HG03175 (cell line): ENCODE data around the gene HOXA7.

Source experiments
- ATAC-seq: cut with Tn5 transposase; IDR thresholded peaks from one replicate; pipeline ENCODE4 v1.9.1; 2021; ENCODE audit warnings: mild to moderate bottlenecking, moderate library complexity; ENCODE audit not compliant: unreplicated experiment

HOXA7 gene

DNA sequence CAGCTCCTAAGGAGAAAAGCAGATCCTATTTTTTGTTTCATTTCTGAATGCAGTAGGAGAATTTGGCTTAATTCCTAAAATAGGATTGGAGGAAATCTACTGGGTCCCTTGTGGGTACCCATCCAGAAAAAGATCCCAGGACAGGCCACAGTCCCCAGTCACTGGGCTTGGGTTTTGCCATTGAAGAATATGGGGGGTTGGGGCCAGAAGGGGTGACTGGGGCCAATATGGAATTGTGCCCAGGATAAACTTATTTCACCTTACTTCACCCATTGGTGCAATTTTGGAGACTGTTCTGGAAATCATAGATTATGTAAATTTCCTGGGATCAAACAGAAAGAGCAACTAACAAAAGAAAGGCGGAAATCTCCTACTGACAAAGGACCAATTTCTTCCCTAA is 18.0 kb downstream of the HOXA7 start:
- no peak for ATAC-seq

DNA sequence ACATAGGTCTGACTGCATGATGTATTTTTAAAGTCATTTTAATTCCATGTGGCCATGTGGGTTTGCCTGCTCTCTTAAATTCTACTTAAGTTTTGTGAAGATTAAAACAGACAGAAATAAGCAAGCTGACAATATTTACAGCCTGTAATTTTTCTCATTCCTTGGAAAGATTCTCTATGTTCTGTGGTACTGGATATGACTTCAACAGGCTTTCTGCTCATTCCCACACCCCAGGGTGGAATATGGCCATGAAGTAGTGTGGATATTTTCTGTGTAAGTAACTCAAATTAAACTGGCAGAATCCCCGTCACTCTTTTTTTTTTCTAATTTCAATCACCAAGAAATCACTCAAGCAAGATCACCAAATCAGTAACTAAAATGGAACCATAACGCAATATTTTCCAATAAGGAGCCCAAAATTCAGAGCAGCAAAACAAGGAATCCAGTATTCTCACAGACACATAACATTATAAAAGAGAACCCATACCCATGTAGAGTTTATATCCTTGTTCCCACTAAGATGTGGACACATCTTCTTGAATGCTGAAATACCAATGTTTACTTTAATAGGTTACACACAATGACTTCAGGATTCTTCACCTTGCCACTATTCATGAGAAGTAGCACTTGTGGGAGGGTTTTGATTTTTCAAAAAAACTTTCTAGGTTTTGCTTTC is 18.7 kb downstream of the HOXA7 start:
- no peak for ATAC-seq

DNA sequence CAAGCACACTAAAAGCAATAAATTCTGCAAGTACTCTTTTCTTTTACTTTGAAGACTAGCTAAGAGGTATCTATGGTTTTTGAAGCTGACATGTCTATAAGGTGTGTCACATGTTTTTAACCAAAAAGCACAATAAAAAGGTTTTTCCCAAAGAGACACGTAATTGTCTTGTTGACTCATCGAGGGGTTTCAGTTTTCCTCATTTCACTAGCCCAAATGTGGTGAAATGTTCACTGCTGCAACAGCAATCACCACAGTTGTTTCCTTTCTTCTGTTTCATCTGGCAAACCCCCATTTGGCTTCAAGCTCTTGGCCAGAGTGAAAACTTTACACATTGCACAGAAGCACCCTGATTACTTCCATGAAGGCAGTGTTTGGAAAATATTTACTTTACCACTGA is 22.1 kb downstream of the HOXA7 start:
- ATAC-seq: no peak

DNA sequence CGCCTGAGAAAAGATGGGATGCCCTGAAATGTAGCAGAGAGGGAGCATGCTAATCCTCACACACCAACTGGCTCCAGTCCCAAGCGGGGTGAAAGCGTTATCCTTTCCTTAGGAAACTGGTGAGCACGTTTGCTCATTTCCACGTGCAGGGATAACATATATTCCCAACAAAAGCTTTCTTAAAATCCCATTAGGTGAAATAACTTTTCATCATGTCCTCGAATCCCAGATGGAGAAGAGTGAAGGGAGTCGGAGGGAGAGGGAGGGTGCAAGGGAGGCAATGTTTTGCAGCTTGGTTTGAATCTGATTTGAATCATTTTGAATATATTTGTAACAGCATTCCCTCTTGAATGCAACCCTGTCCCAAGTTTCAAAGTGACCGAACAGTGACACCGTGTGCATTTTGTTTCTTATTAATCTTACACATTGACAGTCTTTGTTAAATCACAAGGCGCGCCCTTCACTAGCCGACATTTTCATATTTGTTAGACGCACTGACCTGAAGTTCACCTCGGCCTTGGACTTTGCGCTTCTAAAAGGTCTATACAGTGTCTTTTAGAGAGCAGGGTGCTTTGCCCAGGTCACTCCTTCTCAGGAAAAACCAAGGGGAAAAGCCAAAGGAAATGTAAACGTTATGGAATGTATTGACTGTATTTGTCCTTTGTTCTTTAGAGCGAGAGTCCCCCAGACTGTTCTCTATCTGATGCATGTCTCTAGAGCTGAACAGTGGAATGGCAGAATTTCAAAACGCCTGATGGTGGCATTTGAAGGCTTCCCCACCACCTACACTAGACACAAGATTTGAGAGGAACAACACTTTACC is 22.9 kb downstream of the HOXA7 start:
- ATAC-seq: no peak

- ATAC-seq: no peak
These were observed 23.5 kb downstream of the HOXA7 start for GRCh38 chr7:27132978-27133377.

DNA sequence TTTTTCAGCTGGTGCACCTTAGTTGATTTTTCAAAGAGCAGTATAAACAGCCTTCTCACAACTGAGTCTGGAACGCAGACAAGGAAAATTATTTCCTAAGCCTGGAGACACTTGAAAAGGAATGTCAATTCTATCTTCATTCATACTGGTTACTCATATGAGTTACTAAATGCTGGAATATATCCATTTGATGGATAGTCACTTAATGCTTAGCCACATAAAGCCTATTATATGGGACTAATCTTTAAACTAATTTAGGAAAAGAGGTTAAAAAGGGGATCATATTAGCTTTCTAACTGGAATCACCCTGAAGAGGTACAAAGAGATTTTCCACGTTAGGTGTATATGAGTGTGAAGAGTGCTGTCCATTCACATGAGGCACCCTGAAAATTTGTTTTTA is 24.3 kb downstream of the HOXA7 start:
- ATAC-seq: no peak

DNA sequence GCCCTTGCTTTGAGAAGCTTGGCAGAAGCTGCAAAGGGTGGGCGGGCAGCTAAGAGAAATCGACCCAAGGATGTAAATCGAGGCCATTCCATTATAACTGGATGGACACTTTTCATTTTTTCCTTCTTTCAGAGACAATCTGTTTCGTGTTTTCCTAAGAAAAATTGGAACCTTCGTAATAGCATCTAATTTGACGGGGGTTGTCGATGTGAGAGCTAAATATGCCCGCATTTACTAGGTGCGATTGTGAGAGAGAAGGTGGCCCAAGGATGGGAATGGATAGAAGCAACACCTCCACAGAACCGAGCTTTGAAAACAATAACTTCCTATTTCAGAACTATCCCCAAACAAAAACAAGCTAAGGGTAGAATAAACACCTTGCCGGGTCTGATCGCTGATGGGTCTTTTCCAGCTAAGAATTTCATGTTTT is 25.1 kb downstream of the HOXA7 start:
- no peak for ATAC-seq

DNA sequence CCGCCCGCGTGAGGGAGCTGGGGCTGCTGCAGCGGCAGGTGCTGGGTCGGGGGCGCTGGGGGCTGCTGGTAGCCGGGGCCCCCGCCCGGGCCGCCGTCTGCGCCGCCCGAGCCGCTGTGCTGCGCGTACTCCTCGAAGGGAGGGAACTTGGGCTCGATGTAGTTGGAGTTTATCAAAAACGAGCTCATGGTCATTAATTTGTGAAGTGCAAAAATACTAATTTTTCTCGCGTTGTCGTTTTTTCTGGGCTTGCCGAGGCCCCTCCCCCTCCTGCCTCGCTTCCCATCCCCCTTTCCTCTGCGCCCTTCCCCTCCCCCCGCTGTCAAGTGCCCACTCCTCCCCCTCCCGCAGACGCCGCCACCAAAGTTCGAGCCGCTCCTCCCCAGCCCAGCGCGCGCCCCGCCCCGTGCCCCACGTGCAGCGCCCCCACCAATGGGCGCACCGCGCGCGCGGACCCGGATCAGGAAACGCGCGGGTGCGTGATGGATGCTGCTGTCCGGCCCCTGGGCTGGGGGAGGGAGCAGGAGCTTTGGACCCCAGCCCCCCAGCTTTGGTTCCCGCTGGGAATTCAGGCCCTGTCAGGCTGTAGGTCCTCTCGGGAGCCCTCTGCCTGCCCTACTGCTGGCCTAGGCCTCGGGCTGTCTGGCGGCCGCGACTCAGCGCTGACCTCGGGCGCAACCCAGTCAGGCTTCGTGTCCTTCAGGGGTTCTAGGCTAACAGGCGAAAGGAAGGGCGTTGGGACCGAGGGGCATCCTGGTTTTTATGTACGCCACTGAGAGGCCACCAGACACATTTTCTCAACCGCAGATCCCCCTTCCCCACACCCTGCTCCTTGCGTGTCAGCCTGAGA is 25.7 kb downstream of the HOXA7 start, which contains the start of gene HOXA4:
HOXA4 (minus strand) TSS at position 218 of the 850 bp plus-strand sequence; CDS start at position 194, 24 bp downstream.
- no peak for ATAC-seq

DNA sequence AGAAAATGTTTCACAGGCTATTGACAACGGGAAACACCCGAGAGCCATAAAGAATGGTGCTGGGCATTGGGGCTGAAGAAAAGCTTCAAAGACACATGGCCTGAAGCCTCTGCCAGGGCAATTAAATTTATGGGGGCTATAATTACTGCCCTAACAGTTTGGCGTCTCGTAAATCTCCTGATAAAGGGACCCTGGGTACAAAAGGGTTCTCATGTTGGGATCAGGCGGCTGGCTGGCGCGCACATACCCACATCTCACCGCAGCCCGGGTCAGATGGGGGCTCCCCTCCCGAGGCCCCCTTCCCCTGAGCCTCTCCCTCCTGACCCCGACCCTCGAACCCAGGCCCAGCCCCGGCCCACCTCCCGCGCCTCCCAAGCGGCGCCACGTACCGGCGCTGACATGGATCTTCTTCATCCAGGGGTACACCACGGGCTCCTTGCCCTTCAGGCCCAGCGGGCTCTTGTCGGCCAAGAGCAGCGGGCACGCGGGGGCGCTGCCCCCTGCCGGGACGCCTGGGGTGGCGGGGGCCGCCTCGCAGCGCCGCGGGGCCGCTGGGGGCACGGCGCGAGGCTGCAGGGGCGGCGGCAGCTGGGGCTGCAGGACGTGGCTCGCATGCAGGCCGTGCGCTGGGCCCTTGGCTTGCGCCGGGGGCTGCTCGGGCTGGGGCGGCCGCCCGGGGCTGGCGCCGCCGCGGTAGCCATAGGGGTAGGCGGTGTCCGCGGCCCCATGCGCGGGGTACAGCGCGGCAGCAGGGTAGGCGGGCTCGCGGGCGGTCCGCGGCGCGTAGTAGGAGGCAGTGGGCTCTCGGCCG is 26.5 kb downstream of the HOXA7 start:
- ATAC-seq: no peak

- ATAC-seq: no peak
These were observed 27.4 kb downstream of the HOXA7 start for GRCh38 chr7:27128776-27129728.

DNA sequence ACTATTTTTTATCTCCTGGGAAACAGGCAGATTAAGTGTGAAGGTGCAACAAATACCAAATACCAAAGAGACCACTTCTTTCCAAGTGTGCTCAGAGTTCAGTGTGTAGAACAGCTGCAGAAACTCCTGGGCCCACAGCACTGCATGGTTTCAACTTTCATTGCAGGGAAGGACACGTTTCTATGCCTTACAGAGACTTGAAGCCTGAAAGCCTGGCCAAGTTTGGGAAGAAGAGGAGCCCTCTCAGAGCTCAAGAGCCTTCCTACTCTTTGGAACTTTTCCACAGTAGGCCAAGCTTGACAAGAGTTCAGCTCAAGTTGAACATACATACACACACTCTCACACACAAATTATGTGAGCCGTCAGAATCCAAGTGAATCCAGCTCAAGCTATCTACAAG is 28.4 kb downstream of the HOXA7 start:
- no peak for ATAC-seq

DNA sequence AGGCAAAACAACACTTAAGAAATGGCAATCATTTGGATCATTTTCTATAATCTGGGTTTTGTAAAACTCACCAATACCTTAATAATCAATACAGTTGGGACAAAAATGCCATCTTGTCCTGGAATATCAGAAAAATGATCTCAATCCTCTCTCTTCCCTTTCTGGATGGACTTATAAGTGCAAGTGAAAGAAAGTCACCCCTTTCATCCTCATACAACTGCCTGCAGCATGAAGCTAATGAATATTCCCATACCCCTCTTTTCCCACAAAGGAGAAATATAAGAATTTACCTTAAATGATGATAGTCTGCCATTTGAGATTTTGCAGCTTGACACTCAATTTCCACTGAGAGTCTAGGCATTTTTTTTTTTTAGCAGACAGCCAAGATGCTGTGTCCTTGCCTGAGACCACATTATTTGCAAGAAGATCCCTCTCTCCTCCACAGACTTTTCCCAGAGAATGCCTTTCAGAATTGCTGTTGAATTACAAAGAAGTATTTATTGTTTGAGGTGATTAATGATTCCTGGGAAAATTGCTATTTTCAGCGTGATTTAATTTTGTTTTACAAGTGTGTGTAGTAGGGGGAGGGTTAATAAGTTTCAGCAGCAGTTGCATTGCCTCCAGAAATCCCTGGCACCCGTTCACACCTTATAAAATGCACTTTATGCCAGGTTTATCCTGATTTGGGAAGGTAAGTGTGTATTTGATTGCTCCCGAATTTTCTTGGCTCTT is 29.7 kb downstream of the HOXA7 start:
- ATAC-seq: no peak

DNA sequence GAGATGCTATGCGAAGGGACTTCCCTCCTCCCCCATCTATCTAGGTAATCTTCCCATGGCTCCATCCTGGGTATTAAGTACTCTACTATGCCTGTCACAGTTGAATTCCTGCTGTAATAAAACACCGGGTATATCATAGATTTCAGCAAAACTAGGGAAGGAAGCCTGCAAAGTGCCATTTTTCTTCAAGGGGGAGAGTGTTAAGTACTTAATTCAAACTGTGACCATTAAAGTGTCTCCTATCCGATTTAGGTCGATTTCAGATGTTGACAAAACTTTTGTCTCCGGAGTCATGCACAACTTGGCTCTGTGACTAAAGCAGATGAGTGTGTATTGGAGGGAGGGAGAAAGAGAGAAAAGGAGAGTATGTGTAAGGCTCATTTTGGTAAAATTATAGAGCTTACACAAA is 30.5 kb downstream of the HOXA7 start:
- ATAC-seq: no peak

DNA sequence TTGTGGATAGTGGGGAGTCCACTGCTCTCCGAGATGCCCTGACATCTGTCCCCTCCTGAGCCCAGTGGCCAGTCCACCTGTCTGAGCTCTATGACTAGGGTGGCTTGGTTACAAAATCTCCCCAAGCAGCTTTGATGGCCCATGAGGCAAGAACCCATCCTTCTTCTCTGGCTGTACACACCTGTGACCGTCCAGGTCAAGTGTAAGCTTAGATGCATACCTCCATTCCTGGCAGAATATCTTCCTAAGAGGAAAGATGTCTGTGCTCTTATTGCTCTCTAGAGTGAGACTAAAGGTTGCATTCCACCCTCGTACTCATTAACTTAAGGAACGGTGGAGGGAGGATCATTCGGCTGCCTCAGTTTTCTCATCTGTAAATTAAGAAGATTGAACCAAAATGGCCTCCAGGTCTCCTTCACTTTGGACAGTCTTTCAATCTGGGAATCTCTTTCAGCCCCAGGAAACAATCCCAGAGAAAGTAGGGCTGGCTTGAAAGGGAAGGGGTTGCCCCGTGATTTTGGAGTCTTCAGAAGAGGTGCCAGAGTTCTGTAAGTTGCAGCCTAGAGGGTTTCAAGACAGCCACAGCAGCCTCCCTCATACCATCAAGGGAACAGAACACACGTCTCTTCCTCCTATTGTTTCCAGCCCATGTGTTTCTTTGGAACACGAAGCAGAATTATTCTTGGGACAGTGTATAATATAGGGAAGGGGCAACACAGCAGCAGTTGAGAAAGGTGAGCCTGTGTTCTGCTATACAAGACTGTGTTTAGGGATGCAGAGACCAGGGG is 31.4 kb downstream of the HOXA7 start:
- ATAC-seq: no peak

DNA sequence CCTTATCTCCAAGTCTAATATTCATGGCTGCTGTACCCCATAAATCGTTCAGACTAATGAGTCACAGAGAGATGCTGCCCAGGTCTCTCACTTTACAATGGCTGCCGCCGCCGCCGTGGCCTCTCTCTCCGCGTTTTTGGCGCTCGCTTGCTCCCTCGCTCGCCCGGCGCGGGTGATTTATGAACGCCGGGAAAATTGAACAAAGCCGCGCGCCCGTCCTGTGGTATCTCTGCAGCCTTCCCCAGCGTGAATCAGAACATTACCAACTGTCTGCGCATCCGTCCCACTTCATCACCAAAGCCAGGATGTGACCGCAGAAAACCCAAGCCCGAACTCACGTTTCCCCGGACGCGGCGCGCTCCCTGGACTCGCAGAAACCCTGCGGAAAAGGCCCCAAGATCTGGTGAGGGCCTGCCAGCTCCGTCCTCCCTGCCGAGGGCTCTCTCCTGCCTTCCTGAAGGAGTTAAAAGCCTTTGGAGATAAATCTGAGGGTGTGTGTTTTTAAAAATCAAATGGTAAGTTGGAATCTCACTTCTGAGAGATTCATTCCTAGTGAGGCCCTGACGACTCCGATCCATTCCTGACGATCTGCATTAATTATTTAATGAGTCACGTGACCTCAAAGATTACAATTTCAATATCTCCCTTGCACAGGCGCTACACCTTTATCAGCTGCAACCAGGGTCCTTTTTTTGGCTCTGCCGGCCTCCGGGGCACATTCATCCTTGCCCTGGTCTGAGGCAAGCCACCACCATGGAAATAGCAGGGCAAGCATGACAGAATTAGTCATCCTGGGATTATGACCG is 32.2 kb downstream of the HOXA7 start:
- ATAC-seq: no peak

- ATAC-seq: no peak
These were observed 32.9 kb downstream of the HOXA7 start for GRCh38 chr7:27123477-27124053.

DNA sequence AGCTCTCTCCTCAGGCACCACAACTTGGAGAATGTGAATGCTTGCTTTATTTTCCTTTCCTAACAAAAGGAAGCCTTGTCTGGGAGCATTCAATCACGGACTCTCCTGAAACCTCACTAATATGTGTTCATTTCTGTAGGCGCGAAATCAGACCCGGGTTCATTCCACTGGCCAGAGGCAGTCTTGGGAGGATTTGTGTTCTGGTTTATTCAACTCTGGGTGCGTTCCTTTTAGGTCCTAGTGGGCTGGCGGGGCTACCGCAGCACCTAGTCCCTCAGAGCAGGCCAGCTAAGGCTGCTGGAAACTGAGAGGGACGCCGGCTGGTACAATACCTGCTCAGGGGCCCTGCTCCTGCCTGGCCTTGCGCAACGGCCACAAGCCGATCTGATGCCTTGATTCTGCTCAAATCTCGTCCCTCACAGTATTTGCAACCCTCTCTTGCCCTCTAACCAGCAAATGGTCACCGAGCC is 33.4 kb downstream of the HOXA7 start:
- no peak for ATAC-seq
